Fibroblast of pulmonary artery (primary cell): ENCODE data around the gene DHDH.

ENCODE experiments used
- DNase-seq: peaks from one replicate; pipeline ENCODE4 v3.0.0-alpha.2; 2010; ENCODE audit warnings: low read depth
- H3K4me3 ChIP-seq: replicated peaks from 2 replicates; pipeline ENCODE4 v1.5.1; 2011; ENCODE audit warnings: low read depth, mild to moderate bottlenecking, control low read depth, low read length, moderate library complexity
- TF ChIP-seq, protein P1 (sequence below): IDR thresholded peaks from 2 replicates; pipeline ENCODE4 v1.5.1; 2011; ENCODE audit warnings: mild to moderate bottlenecking, control low read depth, low read length, inconsistent platforms; ENCODE audit errors: missing control alignments

DHDH gene

DNA sequence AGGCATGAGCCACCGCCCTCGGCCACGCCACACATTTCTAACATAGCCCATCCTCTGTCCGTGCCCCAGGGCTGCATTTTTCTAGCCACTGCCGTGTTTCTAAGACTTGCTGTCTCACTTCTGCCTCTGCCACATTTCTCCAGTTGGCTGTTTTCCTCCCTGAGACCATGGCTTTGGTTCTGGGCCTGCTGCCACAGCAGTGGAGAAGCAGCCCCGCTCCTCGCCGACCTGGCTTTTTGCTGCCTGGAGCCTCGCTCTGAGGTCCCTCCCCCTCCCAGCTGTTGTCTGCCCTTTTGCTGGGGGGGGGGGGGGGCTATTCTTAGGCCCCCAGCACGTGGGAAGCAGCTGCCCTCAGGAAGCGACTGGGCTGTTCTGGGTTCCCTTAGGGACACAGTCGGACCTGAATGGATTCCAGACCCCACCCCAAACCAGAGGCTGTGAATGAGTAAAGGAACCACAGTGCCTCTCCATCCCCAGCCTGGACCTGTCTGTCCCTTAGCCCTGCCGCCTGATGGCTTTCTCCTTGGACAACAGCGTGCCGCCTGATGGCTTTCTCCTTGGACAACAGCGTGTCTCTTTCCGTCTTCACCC is 56.3 kb downstream of the DHDH start:
- H3K4me3 ChIP-seq = no peak overlapping the region
- TF ChIP-seq, protein P1, sequence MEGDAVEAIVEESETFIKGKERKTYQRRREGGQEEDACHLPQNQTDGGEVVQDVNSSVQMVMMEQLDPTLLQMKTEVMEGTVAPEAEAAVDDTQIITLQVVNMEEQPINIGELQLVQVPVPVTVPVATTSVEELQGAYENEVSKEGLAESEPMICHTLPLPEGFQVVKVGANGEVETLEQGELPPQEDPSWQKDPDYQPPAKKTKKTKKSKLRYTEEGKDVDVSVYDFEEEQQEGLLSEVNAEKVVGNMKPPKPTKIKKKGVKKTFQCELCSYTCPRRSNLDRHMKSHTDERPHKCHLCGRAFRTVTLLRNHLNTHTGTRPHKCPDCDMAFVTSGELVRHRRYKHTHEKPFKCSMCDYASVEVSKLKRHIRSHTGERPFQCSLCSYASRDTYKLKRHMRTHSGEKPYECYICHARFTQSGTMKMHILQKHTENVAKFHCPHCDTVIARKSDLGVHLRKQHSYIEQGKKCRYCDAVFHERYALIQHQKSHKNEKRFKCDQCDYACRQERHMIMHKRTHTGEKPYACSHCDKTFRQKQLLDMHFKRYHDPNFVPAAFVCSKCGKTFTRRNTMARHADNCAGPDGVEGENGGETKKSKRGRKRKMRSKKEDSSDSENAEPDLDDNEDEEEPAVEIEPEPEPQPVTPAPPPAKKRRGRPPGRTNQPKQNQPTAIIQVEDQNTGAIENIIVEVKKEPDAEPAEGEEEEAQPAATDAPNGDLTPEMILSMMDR = no peak

DNA sequence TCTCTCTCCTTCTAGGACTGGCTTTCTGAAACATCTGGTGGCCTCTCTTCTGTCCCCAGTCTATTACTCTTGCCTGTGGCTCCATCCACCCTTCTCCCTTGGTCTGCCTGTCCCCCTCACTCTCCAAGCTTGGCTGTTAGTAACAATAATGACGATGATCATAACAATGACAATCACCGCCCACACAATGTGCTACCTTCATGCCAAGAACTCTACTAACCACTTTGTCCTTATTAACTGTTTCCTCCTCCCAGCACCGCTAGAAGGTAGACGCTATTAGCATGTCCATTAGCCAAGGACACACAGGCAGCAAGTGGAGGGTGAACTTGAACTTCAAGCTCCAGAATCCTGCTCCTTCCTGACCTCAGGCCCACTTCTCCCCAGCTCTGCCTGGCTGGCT is 56.9 kb downstream of the DHDH start:
- H3K4me3 ChIP-seq = no peak overlapping the region
- TF ChIP-seq, protein P1 = no peak
- no peak for DNase-seq

More for the DNA sequence above, 56.3 kb downstream of the DHDH start:
- no peak for DNase-seq

DNA sequence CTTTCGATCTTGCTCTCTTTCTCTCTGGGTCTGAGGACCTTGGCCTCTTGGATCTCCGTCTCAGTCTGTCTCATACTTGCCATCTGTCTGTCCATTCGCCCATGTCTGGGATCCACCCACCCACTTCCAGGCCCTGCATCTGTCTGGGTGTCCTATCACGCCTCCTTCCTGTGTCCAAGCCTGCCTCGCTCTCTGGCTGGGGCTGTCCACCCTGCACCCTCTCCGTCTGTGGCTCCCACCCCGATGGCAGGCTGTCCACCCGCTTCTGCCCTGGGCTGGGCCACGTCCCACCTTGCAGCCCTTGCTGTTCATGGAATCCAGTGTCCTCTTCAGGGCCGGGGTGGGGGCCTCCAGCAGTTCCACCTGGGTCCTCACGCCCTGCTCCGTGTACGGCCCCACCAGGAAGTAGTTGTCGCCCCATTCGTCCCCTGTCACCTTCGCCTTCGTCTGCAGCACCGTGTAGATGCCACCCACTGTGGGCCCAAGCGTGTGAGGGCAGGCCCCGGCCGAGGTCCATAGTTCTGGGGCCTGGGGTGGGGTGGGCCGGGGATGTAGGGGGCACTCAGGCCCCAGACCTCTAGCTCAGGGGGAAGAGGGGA is 57.6 kb downstream of the DHDH start:
- DNase-seq = no peak
- peak overlapping the region; percentile 97 for H3K4me3 ChIP-seq
- TF ChIP-seq, protein P1 = no peak

DNA sequence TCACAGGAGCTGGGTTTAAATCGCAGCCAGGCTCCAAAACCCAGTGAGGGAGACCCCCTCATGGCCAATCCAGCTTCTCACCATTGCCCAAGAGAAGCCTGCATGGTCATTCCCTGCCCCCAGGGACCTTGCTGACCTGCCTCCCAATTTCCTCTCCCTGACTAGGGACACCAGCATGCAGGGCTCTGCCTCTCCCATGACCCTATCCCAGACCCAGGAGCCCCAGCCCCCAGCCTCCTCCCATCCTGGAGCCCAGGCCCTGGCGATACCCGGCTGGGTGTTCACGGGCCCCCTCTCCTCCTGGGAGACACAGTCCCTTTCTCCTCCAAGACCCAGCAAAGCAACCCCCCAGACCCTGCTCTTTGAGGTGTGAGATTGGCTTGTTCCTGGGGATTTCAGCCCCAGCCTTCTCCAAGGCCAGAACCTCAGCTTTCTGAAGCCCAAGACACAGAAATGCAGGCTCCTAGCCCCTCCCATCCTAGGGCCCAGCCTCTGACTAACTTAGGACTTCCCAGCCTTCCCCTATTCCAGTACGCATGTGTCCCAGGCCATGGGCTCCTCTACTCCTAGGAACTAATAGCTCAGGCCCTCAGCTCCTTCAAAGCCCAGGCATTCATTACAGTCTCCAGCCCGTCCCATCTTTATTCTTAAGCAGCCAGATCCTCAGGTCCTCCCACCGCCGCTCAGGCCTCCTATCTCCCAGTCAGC is 58.5 kb downstream of the DHDH start:
- TF ChIP-seq, protein P1 = no peak
- peak; percentile 82 for DNase-seq
- H3K4me3 ChIP-seq = peak overlapping the region; percentile 97

DNA sequence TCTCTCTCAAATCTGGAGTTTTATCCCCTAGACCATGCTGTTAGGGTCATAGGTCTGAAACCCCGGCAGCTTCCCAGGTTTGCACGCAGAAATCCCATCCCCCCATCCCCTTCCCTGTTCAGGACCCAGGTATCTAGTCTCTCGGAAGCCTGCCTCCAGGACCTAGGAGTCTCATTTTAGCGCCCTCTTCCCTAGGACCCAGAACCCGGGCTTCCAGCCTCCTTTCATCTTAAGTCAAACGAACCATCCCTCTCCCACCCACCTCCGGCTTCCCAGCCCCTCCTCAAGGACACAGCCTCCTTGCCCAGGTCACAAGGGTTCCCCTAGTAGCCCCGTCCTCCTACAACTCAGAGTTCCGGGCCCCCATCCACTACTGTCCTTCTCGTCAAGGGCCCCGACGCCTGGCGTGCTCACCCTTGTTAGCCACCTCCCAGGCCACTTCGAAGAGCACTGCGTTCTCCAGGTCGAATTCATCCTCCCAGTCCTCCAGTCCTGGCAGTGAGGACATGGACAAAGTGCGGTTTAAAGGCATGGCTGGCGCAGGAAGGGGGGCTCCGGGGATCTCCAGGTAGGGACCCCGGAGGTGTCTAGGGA is 59.2 kb downstream of the DHDH start:
- TF ChIP-seq, protein P1 = no peak
- peak overlapping the region; percentile 97 for H3K4me3 ChIP-seq
- DNase-seq = no peak

DNA sequence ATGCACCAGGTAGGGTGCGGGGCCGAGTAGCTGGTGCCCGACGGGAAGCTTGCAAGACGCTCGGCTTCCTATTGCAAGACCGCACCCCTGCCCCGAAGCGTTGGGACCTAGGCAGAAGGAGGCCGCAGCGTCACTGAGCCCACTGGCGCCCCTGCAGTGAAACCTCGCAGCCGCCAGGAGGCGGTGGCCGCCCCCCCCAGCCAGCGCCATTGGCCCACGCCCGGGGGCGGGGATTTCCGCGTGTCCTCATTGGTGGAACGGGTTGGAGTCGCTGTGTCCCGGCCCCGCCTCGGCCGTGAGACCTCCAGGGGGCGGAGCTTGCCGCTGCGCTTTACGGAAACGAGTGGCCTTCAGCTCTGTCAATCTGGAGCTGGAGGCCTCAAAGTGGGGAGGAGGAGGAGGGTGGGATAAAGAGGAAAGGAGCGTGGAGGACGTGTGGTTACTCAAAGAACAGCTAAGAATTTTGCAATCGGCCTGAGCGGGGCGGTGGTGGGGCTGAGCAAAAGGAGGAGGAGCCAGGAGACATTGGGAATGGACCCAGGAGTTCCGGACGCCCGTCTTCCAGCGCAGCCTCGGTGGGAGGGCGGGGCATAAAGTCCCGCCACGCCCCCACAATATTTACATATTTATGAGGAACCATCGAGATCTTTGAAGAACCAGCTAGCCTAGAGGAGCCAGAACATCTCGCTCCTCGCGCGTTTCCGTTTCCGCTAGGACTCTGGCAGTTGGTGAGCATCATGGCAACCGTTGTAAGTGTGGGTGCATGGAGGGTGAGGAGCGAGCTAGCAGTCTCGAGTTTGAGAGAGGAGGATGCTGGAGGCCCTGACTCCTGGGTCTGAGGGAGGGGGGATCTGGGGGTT is 59.9 kb downstream of the DHDH start, which contains the start of the genes GYS1 and RUVBL2:
Gene GYS1, minus strand, starts transcription at position 135 of the 860 bp plus-strand sequence. CDS start 197 bp downstream, outside the sequence.
Gene RUVBL2, plus strand, starts transcription at position 713 of the 860 bp plus-strand sequence. Its CDS starts 25 bp downstream, at position 738.
- TF ChIP-seq, protein P1 = peak; percentile 84
- H3K4me3 ChIP-seq = peak within 1 kb of the TSS; percentile 97
- peak; percentile 100 for DNase-seq
